LHCN-M2 (cell line): ENCODE data around the gene NCAPH2. TPM values are rescaled to one million over a fixed set of nuclear protein-coding genes. Genes with fewer than 3 reads are reported as not detected.

ENCODE experiments used
- DNase-seq: peaks from one replicate; pipeline ENCODE4 v3.0.0-alpha.2; 2012; ENCODE audit warnings: low read depth
- total RNA-seq: library from RNA; depleted of rRNA; stranded (reverse); fragments of >200 nt; gene quantifications from 2 replicates; pipeline ENCODE4 v1.2.3, GENCODE V29; 2014

NCAPH2 gene
- total RNA-seq, 1 experiment from 2014 or later = 72.1 TPM

- peak; percentile 83 for DNase-seq
Observed at GRCh38 chr22:50474710-50475651, 33.0 kb upstream of the NCAPH2 start, which contains the start of gene SBF1. Gene SBF1, minus strand, starts transcription at chr22:50475035. Its CDS starts 195 bp downstream, at chr22:50474840.

- DNase-seq = no peak
Observed at GRCh38 chr22:50475652-50476002, 32.4 kb upstream of the NCAPH2 start.

- no peak for DNase-seq
Observed at GRCh38 chr22:50476868-50477267, 31.2 kb upstream of the NCAPH2 start.

- DNase-seq = no peak
Observed at GRCh38 chr22:50477923-50478322, 30.1 kb upstream of the NCAPH2 start.

GRCh38 chr22:50479721-50480120 is 28.3 kb upstream of the NCAPH2 start:
- DNase-seq = no peak

- DNase-seq = no peak
Observed at GRCh38 chr22:50481045-50481439, 27.0 kb upstream of the NCAPH2 start.

- no peak for DNase-seq
Observed at GRCh38 chr22:50481440-50482106, 26.5 kb upstream of the NCAPH2 start, which contains the start of gene ADM2. Gene ADM2, plus strand, starts transcription at chr22:50481543. Its CDS starts 305 bp downstream, at chr22:50481848.

GRCh38 chr22:50482107-50483074 is 25.6 kb upstream of the NCAPH2 start:
- DNase-seq = no peak

- no peak for DNase-seq
Observed at GRCh38 chr22:50483106-50483505, 24.9 kb upstream of the NCAPH2 start.

- no peak for DNase-seq
Observed at GRCh38 chr22:50483556-50483955, 24.5 kb upstream of the NCAPH2 start.

- DNase-seq = no peak
Observed at GRCh38 chr22:50483977-50484853, 23.8 kb upstream of the NCAPH2 start.

- no peak for DNase-seq
Observed at GRCh38 chr22:50485221-50486131, 22.5 kb upstream of the NCAPH2 start.

- DNase-seq = no peak
Observed at GRCh38 chr22:50486561-50487289, 21.3 kb upstream of the NCAPH2 start, which contains the start of gene MIOX. Gene MIOX, plus strand, starts transcription at chr22:50486859. Its CDS starts 39 bp downstream, at chr22:50486898.

GRCh38 chr22:50487290-50488005 is 20.6 kb upstream of the NCAPH2 start:
- DNase-seq = no peak

- DNase-seq = no peak
Observed at GRCh38 chr22:50488006-50488677, 19.9 kb upstream of the NCAPH2 start.

GRCh38 chr22:50488886-50489285 is 19.1 kb upstream of the NCAPH2 start:
- no peak for DNase-seq
